Esophagus squamous epithelium (tissue), 5 donors: ENCODE results near the gene RIN3. TPM values are rescaled to one million over a fixed set of nuclear protein-coding genes. Genes with fewer than 3 reads are reported as not detected.
A peak's percentile ranks its signal among the peaks of the same experiment; 100 is the strongest.

Experiments
- DNase-seq: peaks from one replicate; lab custom pipeline; 2025; lab: John Stamatoyannopoulos, UW
- H3K27ac ChIP-seq, 4 donors: fragments of 200-600 bp; sonication (generic); one replicate each; pipeline ENCODE4 v1.5.1; 2016 to 2019; ENCODE audit warnings: mild to moderate bottlenecking in 1 of 4
- H3K27me3 ChIP-seq, 4 donors: fragments of 200-600 bp; sonication (generic); 1 replicate in 3 of 4; 2 replicates in 1 of 4; pipeline versions ENCODE4 v1.5.1 to v1.6.0; 2017 to 2021; ENCODE audit warnings: antibody characterized with exemption in 1 of 4
- H3K36me3 ChIP-seq, 3 donors: fragments of 200-600 bp; sonication (generic); one replicate each; pipeline ENCODE4 v1.5.1; 2016 to 2019
- H3K4me1 ChIP-seq, 3 donors: fragments of 200-600 bp; sonication (generic); one replicate each; pipeline ENCODE4 v1.5.1; 2017 to 2019
- H3K4me3 ChIP-seq, 4 donors: fragments of 200-600 bp; sonication (generic); 1 replicate in 3 of 4; 2 replicates in 1 of 4; pipeline ENCODE4 v1.5.1; 2016 to 2019; ENCODE audit warnings: mild to moderate bottlenecking in 2 of 4, moderate library complexity in 1 of 4
- H3K9me3 ChIP-seq, 3 donors: fragments of 200-600 bp; sonication (generic); one replicate each; pipeline ENCODE4 v1.5.1; 2016 to 2019
- CTCF ChIP-seq, 6 experiments: fragments of 450-650 bp in 4 of 6; fragments of 200-600 bp in 2 of 6; sonication (generic) in 2 of 6; IDR thresholded peaks; one replicate each; pipeline ENCODE4 v1.5.1; 2016 to 2019; ENCODE audit warnings: antibody characterized with exemption in 6 of 6, mild to moderate bottlenecking in 4 of 6, moderate library complexity in 4 of 6
- POLR2A ChIP-seq, 4 donors: fragments of 450-650 bp; IDR thresholded peaks; one replicate each; pipeline ENCODE4 v1.6.1; 2017; ENCODE audit warnings: antibody characterized with exemption in 4 of 4, mild to moderate bottlenecking in 4 of 4, moderate library complexity in 3 of 4
- WGBS, 2 donors: methylation state at CpG; one replicate each; pipeline ENCODE4 v1.1.5; 2018; 5-methylcytosine and 5-hydroxymethylcytosine counted together
- intact Hi-C: fragments of 100-400 bp; cut with DNase I; formaldehyde crosslinking; loops from one replicate; pipeline ENCODE4 v1.15.0; 2022
- total RNA-seq, 4 donors: library from RNA; depleted of rRNA; stranded (reverse); fragments of >200 nt; gene quantifications; one replicate each; pipeline ENCODE4 v1.1.0, GENCODE V29; 2016
- donor health status: DM: yes; HTN: yes; CAD: no.

Gene RIN3
- total RNA-seq, 4 donors from 2014 or later, result 1.9 to 9.7 (median 4.4) TPM

DNA sequence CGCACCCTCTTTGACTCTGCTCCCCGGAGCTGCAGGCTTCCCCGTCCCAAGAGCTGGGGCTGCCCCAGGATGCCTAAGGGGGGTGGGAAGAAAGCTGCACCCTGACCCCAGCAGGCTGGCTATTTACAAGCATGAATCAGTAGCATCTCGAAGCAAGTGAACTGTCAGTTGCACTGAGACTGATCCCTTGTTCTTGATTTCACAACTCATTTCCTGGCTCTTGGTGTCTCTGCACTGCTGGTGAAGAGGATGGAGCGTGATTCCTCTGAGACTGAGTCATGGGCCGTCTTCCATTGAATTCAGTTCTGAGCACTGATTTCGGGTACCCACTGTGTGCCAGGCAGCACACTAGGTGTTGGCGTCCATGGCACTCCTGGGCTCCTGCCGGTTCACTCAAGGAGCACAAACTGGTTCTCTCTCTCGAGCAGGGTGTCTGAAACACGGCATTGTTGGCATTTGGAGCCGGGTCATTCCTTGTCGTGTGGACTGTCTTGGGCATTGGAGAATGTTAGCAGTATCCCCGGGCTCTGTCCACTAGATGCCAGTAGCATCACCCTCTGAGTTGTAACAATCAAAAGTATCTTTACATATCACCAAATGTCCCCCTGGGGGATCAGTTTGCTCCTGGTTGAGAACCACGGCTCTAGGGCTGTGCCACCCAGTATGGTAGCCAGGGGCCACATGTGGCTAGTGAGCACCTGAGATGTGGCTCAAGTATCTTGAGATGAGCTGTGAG lies 86.9 kb downstream of the RIN3 start:
- H3K4me3 ChIP-seq, result no peak overlapping the region
- TF ChIP-seq CTCF (IDR thresholded peaks at IDR 0.05) (no peak), POLR2A (IDR thresholded peaks at IDR 0.05) (no peak)
- no peaks in the 10 kb centered on the region for H3K9me3 ChIP-seq
- no peaks in the 10 kb centered on the region for H3K36me3 ChIP-seq
- 63 to 77% methylated on average over 11 to 13 of the region's 15 CpGs for whole genome bisulfite sequencing, 2 donors
- intact Hi-C loops, result no loop called here
- DNase-seq, result no peak
- peaks cover 0 to 44% (median 10%) of the 10 kb centered on the region in 3 donors for H3K4me1 ChIP-seq
- no peaks in the 10 kb centered on the region for H3K27me3 ChIP-seq
- H3K27ac ChIP-seq, result peak overlapping the region in 3 of 4 donors; percentile 67 to 84 (median 69)

DNA sequence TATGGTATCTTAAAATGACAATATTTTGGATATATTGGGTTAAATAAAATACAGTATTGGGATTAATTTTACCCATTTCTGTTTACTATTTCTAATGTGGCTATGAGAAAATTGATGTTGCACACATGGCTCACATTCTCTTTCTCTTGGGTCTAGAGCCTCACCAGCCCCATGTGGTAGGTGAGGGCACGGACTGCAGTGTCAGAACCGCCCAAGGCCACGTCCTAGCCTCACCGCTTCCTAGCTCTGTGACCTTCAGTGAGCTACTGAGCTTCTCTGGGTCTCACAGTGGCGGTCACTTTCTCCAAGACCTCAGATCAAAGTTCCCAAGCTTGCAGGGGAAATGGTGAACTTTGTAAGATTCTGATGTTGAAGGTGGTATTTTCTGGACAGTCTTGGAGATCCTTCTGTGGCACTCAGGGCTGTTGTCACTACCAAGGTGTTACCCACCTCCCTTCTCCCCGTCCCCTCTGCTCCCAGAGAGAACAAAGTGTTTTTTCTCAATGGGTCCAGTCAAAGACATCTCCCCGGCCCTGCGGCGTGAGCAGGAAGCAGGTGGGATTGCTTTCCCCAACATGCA lies 87.6 kb downstream of the RIN3 start:
- intact Hi-C loops, result no loop called here
- WGBS, 2 donors, result 80 to 87% methylated on average over 9 of the region's 9 CpGs

DNA sequence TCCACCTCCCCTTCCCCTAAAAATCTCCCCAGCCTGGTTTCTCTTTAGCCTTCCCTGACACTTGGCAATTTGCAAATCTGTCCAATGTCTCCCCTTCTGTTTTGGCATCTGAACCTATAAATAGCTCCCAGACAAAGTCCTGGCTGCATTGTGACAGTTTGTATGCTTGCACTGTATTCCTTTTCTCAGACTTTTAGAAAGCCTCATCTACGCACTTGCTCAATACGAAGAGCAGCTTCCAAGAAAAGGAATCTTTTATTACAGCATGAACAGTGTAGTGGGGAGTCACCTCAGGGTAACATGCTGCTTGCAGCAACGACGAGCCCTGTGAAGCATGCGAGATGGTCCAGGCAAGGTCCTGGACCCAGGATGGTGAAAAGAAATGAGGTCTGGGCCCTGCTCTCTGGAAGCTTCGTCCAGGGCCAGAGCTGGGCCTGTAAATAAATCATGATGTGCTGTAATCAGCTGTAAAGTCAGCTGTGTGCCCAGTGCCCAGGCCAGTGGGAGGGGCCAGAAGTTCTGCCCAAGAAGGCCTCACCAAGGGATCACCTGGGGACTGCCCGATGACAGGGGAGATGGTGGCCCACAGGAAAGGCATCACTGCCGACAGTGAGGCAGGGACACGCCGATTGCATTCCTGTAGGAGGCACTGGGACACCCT lies 88.3 kb downstream of the RIN3 start:
- TF ChIP-seq POLR2A (IDR thresholded peaks at IDR 0.05), result no peak
- TF ChIP-seq CTCF (IDR thresholded peaks at IDR 0.05), result no peak
- peaks cover 0 to 44% (median 10%) of the 10 kb centered on the region in 3 donors for H3K4me1 ChIP-seq
- WGBS, 2 donors, result 60 to 72% methylated on average over 6 to 9 of the region's 10 CpGs
- H3K36me3 ChIP-seq, result no peaks in the 10 kb centered on the region
- intact Hi-C loops, result no loop called here
- DNase-seq, result no peak
- H3K27ac ChIP-seq, result peak overlapping the region in 3 of 4 donors; percentile 67 to 76 (median 69)
- no peak overlapping the region for H3K4me3 ChIP-seq
- H3K9me3 ChIP-seq, result no peaks in the 10 kb centered on the region
- no peaks in the 10 kb centered on the region for H3K27me3 ChIP-seq

More for the DNA sequence above, 87.6 kb downstream of the RIN3 start:
- Histone ChIP-seq H3K4me1 (peaks cover 0 to 44% (median 10%) of the 10 kb centered on the region in 3 donors), H3K27ac (peak overlapping the region in 3 of 4 donors; percentile 67 to 76 (median 69)), H3K9me3 (no peaks in the 10 kb centered on the region), H3K4me3 (no peak overlapping the region), H3K27me3 (no peaks in the 10 kb centered on the region), H3K36me3 (no peaks in the 10 kb centered on the region)
- no peak for DNase-seq
- TF ChIP-seq POLR2A (IDR thresholded peaks at IDR 0.05), result no peak
- TF ChIP-seq CTCF (IDR thresholded peaks at IDR 0.05), result no peak

DNA sequence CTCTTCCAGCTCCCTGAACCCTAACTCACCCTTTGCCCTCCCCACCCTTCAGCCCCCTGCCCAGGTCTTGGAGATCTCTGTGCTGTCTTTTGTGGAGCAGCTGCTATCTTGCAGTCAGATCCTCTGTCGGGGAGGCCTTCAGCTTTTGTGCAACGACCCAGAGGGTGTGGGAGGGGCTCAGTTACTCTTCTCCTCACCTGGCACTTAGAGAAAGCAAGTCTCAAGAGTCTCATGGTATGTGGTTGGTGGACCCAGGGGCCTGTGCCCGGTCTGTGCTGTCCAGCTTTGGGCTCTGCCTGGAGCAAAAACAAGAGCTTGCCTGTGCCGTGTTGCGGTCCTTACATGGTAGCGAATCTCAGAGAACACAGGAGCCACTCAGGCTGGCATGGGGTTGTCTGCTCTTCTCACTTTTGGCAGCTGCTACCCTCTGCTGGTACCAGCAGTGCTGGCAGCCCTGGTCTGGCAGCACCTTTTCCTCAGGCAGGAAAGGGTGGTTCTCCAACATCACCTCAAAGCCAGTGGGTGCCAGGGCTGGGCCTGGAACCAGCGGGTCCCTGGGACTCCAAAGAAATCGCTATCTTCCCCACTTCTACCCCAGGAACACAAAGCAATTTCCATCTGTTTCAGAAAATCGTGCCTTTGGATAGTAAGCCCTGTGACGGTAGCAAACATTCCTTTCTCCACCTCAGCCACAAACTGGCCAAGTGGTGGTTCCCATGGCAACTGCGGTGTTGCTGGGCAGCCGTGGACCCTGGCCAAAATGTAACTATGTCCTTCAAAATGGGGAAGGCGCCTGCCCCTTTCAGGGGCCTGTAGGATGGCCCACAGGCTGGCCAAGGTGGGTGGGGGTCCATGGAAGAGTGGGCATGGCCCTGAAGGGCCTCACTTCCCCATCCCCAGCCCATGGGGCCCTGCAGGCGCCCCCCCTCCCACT lies 90.0 kb downstream of the RIN3 start:
- intact Hi-C loops, result no loop called here
- peak overlapping the region in 3 of 4 donors; percentile 67 to 76 (median 69) for H3K27ac ChIP-seq

More for the DNA sequence above, 90.0 kb downstream of the RIN3 start:
- H3K4me3 ChIP-seq, result no peak overlapping the region
- 50 to 69% methylated on average over 5 to 7 of the region's 14 CpGs for WGBS, 2 donors
- no peak for DNase-seq
- H3K9me3 ChIP-seq, result peaks cover 0 to 4% (median 0%) of the 10 kb centered on the region in 3 donors
- H3K27me3 ChIP-seq, result no peaks in the 10 kb centered on the region
- H3K4me1 ChIP-seq, result peaks cover 0 to 44% (median 10%) of the 10 kb centered on the region in 3 donors
- H3K36me3 ChIP-seq, result no peaks in the 10 kb centered on the region
- no peak for TF ChIP-seq POLR2A (IDR thresholded peaks at IDR 0.05)
- TF ChIP-seq CTCF (IDR thresholded peaks at IDR 0.05), result peak in 2 of 6 experiments; percentile 21 to 45
